H9 (cell line): Measurements from ENCODE around the gene SLC1A6. TPM values are rescaled to one million over a fixed set of nuclear protein-coding genes. Genes with fewer than 3 reads are reported as not detected.

Source experiments
- DNase-seq: peaks from one replicate; pipeline ENCODE4 v3.0.0-alpha.2; 2017
- H2AFZ ChIP-seq: one replicate; pipeline ENCODE4 v1.6.1; 2013; ENCODE audit warnings: mild to moderate bottlenecking, low read length, control low read depth, moderate library complexity
- H2AK5ac ChIP-seq: 2 replicates; pipeline ENCODE4 v1.6.1; 2013; ENCODE audit warnings: low read length, control low read depth, mixed read lengths; ENCODE audit not compliant: insufficient read length
- H2BK120ac ChIP-seq: one replicate; pipeline ENCODE4 v1.6.1; 2013; ENCODE audit warnings: low read depth, mild to moderate bottlenecking, low read length, control low read depth, inconsistent platforms; ENCODE audit not compliant: poor library complexity, severe bottlenecking
- H2BK12ac ChIP-seq: 2 replicates; pipeline ENCODE4 v1.6.1; 2013; ENCODE audit warnings: low read length, control low read depth, mixed read lengths, low read depth; ENCODE audit not compliant: insufficient read length
- H2BK15ac ChIP-seq: 2 replicates; pipeline ENCODE4 v1.6.1; 2013; ENCODE audit warnings: low read depth, low read length, control low read depth
- H2BK20ac ChIP-seq: one replicate; pipeline ENCODE4 v1.6.1; 2013; ENCODE audit warnings: low read depth, mild to moderate bottlenecking, low read length, control low read depth, inconsistent platforms; ENCODE audit not compliant: poor library complexity, severe bottlenecking
- H2BK5ac ChIP-seq: 2 replicates; pipeline ENCODE4 v1.6.1; 2013; ENCODE audit warnings: low read length, control low read depth, mixed read lengths; ENCODE audit not compliant: insufficient read length
- H3K14ac ChIP-seq: 2 replicates; pipeline ENCODE4 v1.6.1; 2013; ENCODE audit warnings: low read length, control low read depth; ENCODE audit not compliant: insufficient read depth
- H3K18ac ChIP-seq: 2 replicates; pipeline ENCODE4 v1.6.1; 2013; ENCODE audit warnings: low read depth, mild to moderate bottlenecking, mixed read lengths, low read length, control low read depth; ENCODE audit not compliant: insufficient read length
- H3K23ac ChIP-seq: 2 replicates; pipeline ENCODE4 v1.6.1; 2013; ENCODE audit warnings: low read length, control low read depth, mixed read lengths, low read depth; ENCODE audit not compliant: insufficient read length
- H3K23me2 ChIP-seq: 2 replicates; pipeline ENCODE4 v1.6.1; 2013; ENCODE audit warnings: low read depth, mild to moderate bottlenecking, mixed read lengths, low read length, control low read depth; ENCODE audit not compliant: insufficient read length, poor library complexity, severe bottlenecking
- H3K27ac ChIP-seq: 2 replicates; pipeline ENCODE4 v1.5.1; 2013; ENCODE audit warnings: low read length, control low read depth, mixed read lengths, low read depth; ENCODE audit not compliant: insufficient read length
- H3K27me3 ChIP-seq: 2 replicates; pipeline ENCODE4 v1.6.1; 2013; ENCODE audit warnings: low read length, control low read depth, inconsistent platforms; ENCODE audit not compliant: insufficient read depth
- H3K4ac ChIP-seq: 2 replicates; pipeline ENCODE4 v1.6.1; 2013; ENCODE audit warnings: low read depth, mild to moderate bottlenecking, control low read depth, inconsistent platforms, low read length, moderate library complexity
- H3K4me1 ChIP-seq: 2 replicates; pipeline ENCODE4 v1.6.1; 2013; ENCODE audit warnings: low read length, control low read depth, inconsistent platforms; ENCODE audit not compliant: insufficient read depth
- H3K4me2 ChIP-seq: 2 replicates; pipeline ENCODE4 v1.6.1; 2013; ENCODE audit warnings: low read length, control low read depth, mixed read lengths; ENCODE audit not compliant: insufficient read length, insufficient read depth
- H3K56ac ChIP-seq: 2 replicates; pipeline ENCODE4 v1.6.1; 2013; ENCODE audit warnings: low read depth, mild to moderate bottlenecking, mixed read lengths, low read length, control low read depth; ENCODE audit not compliant: insufficient read length
- H3K79me1 ChIP-seq: 2 replicates; pipeline ENCODE4 v1.6.1; 2013; ENCODE audit warnings: low read depth, mild to moderate bottlenecking, moderate library complexity, low read length, control low read depth, inconsistent platforms; ENCODE audit not compliant: insufficient read depth, poor library complexity, severe bottlenecking
- H3K79me2 ChIP-seq: 2 replicates; pipeline ENCODE4 v1.6.1; 2013; ENCODE audit warnings: low read length, control low read depth, inconsistent platforms; ENCODE audit not compliant: insufficient read depth
- H3K9ac ChIP-seq: 2 replicates; pipeline ENCODE4 v1.6.1; 2013; ENCODE audit warnings: low read length, control low read depth, mixed read lengths; ENCODE audit not compliant: insufficient read length; ENCODE audit errors: extremely low read depth
- H3K9me3 ChIP-seq: one replicate; pipeline ENCODE4 v1.6.1; 2013; ENCODE audit warnings: low read depth, low read length, inconsistent platforms; ENCODE audit not compliant: control insufficient read depth
- H3T11ph ChIP-seq: one replicate; pipeline ENCODE4 v1.6.1; 2013; ENCODE audit warnings: mild to moderate bottlenecking, low read length, control low read depth, inconsistent platforms
- H4K20me1 ChIP-seq: one replicate; pipeline ENCODE4 v1.6.1; 2013; ENCODE audit not compliant: control insufficient read depth, insufficient read length, insufficient read depth
- H4K5ac ChIP-seq: 2 replicates; pipeline ENCODE4 v1.6.1; 2013; ENCODE audit warnings: low read depth, mild to moderate bottlenecking, mixed read lengths, low read length, control low read depth; ENCODE audit not compliant: insufficient read length
- H4K8ac ChIP-seq: replicated peaks from 2 replicates; pipeline ENCODE4 v1.6.1; 2013; ENCODE audit warnings: low read length, control low read depth, mixed read lengths, low read depth; ENCODE audit not compliant: insufficient read length
- H4K91ac ChIP-seq: 2 replicates; pipeline ENCODE4 v1.6.1; 2013; ENCODE audit warnings: low read depth, mild to moderate bottlenecking, moderate library complexity, mixed read lengths, low read length, control low read depth; ENCODE audit not compliant: insufficient read length
- H3K27ac Mint-ChIP-seq, 3 experiments: 2 replicates in 2 of 3; 3 replicates in 1 of 3; pipeline ENCODE4 v1.8.0; 2020 to 2021; ENCODE audit warnings: mixed read lengths in 3 of 3, mild to moderate bottlenecking in 1 of 3, moderate library complexity in 1 of 3
- H3K27me3 Mint-ChIP-seq: 2 replicates; pipeline ENCODE4 v1.8.0; 2021; ENCODE audit warnings: low read depth, mild to moderate bottlenecking, moderate library complexity, mixed read lengths
- H3K36me3 Mint-ChIP-seq, 3 experiments: 2 replicates in 2 of 3; 3 replicates in 1 of 3; pipeline ENCODE4 v1.8.0; 2020 to 2021; ENCODE audit warnings: low read depth in 3 of 3, mixed read lengths in 3 of 3; ENCODE audit not compliant: insufficient read depth in 1 of 3
- H3K4me1 Mint-ChIP-seq, 2 experiments: 2 replicates each; pipeline ENCODE4 v1.8.0; 2020; ENCODE audit warnings: mixed read lengths in 2 of 2
- H3K4me3 Mint-ChIP-seq, 2 experiments: 2 replicates in 1 of 2; 3 replicates in 1 of 2; pipeline ENCODE4 v1.8.0; 2020 to 2021; ENCODE audit warnings: mild to moderate bottlenecking in 2 of 2, mixed read lengths in 2 of 2, moderate library complexity in 1 of 2
- H3K9me3 Mint-ChIP-seq, 2 experiments: 2 replicates in 1 of 2; 3 replicates in 1 of 2; pipeline ENCODE4 v1.8.0; 2020; ENCODE audit warnings: mild to moderate bottlenecking in 2 of 2, mixed read lengths in 2 of 2, moderate library complexity in 1 of 2
- WGBS: extraction: QIAGEN DNeasy Blood & Tissue Kit; methylation state at CpG from one replicate; pipeline ENCODE4 v1.1.7; 2013; ENCODE audit warnings: missing lambda C conversion rate, low lambda C conversion rate, mixed read lengths; ENCODE audit not compliant: insufficient read length; ENCODE audit errors: extremely low coverage; 5-methylcytosine and 5-hydroxymethylcytosine counted together
- total RNA-seq: library from RNA; stranded (reverse); gene quantifications from 2 replicates; pipeline ENCODE4 v1.2.1, GENCODE V29; 2021
- TF ChIP-seq, protein P1 (sequence below): fragments of 200-600 bp; sonication (generic); conservative IDR thresholded peaks from 3 replicates; pipeline ENCODE4 v1.8.0; 2021; ENCODE audit warnings: antibody characterized with exemption, mild to moderate bottlenecking

Gene SLC1A6
- total RNA-seq, 1 experiment from 2014 or later = 8.3 TPM

DNA sequence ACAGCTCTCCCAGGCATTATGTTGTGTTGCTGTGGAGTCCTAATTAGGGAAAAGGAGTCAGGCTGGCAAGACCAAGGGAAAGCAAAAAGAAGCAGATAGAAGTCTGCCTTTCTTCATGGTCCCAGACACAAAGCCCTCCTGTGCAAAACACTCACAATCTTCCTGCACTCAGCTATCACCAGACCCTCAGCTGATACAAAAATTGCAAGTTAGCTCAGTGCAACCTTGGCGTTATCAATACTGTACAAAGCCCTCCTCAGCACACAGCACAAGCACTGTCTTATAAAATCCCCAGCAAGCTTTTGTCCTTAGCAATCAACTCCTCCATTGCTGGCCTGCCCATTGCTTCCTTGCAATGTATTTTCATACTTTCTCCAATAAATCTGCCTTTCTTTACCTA is 35.2 kb downstream of the SLC1A6 start:
- no peak overlapping the region for H4K5ac ChIP-seq
- H3T11ph ChIP-seq = no peak overlapping the region
- no peak overlapping the region for H2BK15ac ChIP-seq
- H3K18ac ChIP-seq = no peak overlapping the region
- no peaks in the 10 kb centered on the region for H3K4me1 ChIP-seq
- Mint-ChIP-seq H3K4me1 (no peaks in the 10 kb centered on the region), H3K36me3 (peaks cover 1 to 24% (median 13%) of the 10 kb centered on the region in 3 experiments; a peak in 4 of 7 replicates), H3K27me3 (no peaks in the 10 kb centered on the region; the same call in 1 of the 2 replicates), H3K9me3 (peaks cover 42 to 84% of the 10 kb centered on the region in 2 experiments), H3K27ac (no peak overlapping the region), H3K4me3 (no peak overlapping the region)
- no peak overlapping the region for H3K23ac ChIP-seq
- no peak overlapping the region for H3K9ac ChIP-seq
- no peak overlapping the region for H3K56ac ChIP-seq
- H3K27me3 ChIP-seq = no peaks in the 10 kb centered on the region; the same call in 1 of the 2 replicates
- H2BK5ac ChIP-seq = no peak overlapping the region
- no peaks in the 10 kb centered on the region for H4K20me1 ChIP-seq
- no peak overlapping the region for H3K4me2 ChIP-seq
- no peak overlapping the region for H3K27ac ChIP-seq
- TF ChIP-seq, protein P1, sequence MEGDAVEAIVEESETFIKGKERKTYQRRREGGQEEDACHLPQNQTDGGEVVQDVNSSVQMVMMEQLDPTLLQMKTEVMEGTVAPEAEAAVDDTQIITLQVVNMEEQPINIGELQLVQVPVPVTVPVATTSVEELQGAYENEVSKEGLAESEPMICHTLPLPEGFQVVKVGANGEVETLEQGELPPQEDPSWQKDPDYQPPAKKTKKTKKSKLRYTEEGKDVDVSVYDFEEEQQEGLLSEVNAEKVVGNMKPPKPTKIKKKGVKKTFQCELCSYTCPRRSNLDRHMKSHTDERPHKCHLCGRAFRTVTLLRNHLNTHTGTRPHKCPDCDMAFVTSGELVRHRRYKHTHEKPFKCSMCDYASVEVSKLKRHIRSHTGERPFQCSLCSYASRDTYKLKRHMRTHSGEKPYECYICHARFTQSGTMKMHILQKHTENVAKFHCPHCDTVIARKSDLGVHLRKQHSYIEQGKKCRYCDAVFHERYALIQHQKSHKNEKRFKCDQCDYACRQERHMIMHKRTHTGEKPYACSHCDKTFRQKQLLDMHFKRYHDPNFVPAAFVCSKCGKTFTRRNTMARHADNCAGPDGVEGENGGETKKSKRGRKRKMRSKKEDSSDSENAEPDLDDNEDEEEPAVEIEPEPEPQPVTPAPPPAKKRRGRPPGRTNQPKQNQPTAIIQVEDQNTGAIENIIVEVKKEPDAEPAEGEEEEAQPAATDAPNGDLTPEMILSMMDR = no peak
- no peak for DNase-seq
- no CpG with 5 or more reads among the region's 1 CpG for WGBS
- no peak overlapping the region for H3K14ac ChIP-seq
- H3K79me1 ChIP-seq = no peaks in the 10 kb centered on the region
- H2BK120ac ChIP-seq = no peak overlapping the region
- H3K4ac ChIP-seq = no peak overlapping the region
- H2AK5ac ChIP-seq = no peak overlapping the region
- no peak overlapping the region for H2AFZ ChIP-seq
- H4K91ac ChIP-seq = no peak overlapping the region
- H2BK12ac ChIP-seq = no peak overlapping the region
- no peaks in the 10 kb centered on the region for H3K79me2 ChIP-seq
- no peaks in the 10 kb centered on the region for H3K9me3 ChIP-seq
- H2BK20ac ChIP-seq = no peak overlapping the region
- no peak overlapping the region for H4K8ac ChIP-seq
- no peaks in the 10 kb centered on the region for H3K23me2 ChIP-seq
